ENCODE results near the gene ALG14. TPM values are rescaled to one million over a fixed set of nuclear protein-coding genes. Genes with fewer than 3 reads are reported as not detected.

Gene ALG14
- total and polyA plus RNA-seq, 2 donors (not counting 1 experiment from before 2014, with no cell fraction given) = 0.92 to 2.6 TPM

GRCh38 chr1:94979131-94979530 is 93.6 kb downstream of the ALG14 start:
- POLR2A ChIA-PET = interaction anchor here (0.6 to 0.7 kb wide), 3 partner anchors 16 to 68 kb away, joined by 3 to 7 read pairs (median 4); no protein-coding TSS in a partner anchor
- peak; percentile 85 for ATAC-seq (ENCODE audit: low read depth)
- no peaks in the 10 kb centered on the region for H3K27me3 ChIP-seq (replicated peaks in 1 of 4; ENCODE audit: control extremely low read depth in 1 of 4, control insufficient read depth in 3 of 4, insufficient read depth in 4 of 4, low read length in 3 of 4)

More at GRCh38 chr1:94979131-94979530, 93.6 kb downstream of the ALG14 start:
- TF ChIP-seq CTCF (IDR thresholded peaks at IDR 0.05) = no peak
- TF ChIP-seq EZH2 (IDR thresholded peaks at IDR 0.05; ENCODE audit: borderline replicate concordance, insufficient read depth, low read depth, low read length, poor library complexity, severe bottlenecking) = no peak
- Mint-ChIP-seq H3K27me3 (no peaks in the 10 kb centered on the region), H3K9me3 (ENCODE audit: insufficient read depth) (no peaks in the 10 kb centered on the region), H3K4me1 (peaks cover 42% of the 10 kb centered on the region), H3K27ac (peak overlapping the region; percentile 69), H3K4me3 (peak overlapping the region; percentile 46)
- no peaks in the 10 kb centered on the region for H4K20me1 ChIP-seq (ENCODE audit: control insufficient read depth, insufficient read depth, low read length, poor library complexity, severe bottlenecking)
- no peak overlapping the region for H3K4me3 ChIP-seq (ENCODE audit: control extremely low read depth in 1 of 5, extremely low read depth in 1 of 5, insufficient read depth in 1 of 5, low read depth in 2 of 5, low read length in 4 of 5)
- CTCF ChIA-PET = interaction anchor here (0.7 to 2.8 kb wide), 7 partner anchors 15 to 504 kb away, joined by 3 to 15 read pairs (median 5); no protein-coding TSS in a partner anchor
- H3K4me1 ChIP-seq (ENCODE audit: control insufficient read depth in 2 of 2, insufficient read depth in 2 of 2, low read length in 2 of 2) = peaks cover 30 to 33% of the 10 kb centered on the region in 2 donors
- no peaks in the 10 kb centered on the region for H3K79me2 ChIP-seq (ENCODE audit: control insufficient read depth, insufficient read depth, low read length)
- H2AFZ ChIP-seq (ENCODE audit: insufficient read depth, low read depth, low read length, poor library complexity, severe bottlenecking) = no peak overlapping the region
- H3K36me3 ChIP-seq (replicated peaks in 1 of 2; ENCODE audit: control extremely low read depth in 1 of 2, control insufficient read depth in 1 of 2, extremely low read depth in 1 of 2, insufficient read depth in 2 of 2, low read length in 1 of 2) = no peaks in the 10 kb centered on the region
- peak overlapping the region; percentile 35 for H3K4me2 ChIP-seq (replicated peaks; ENCODE audit: low read depth, low read length, poor library complexity, severe bottlenecking)
- peak; percentile 67 for DNase-seq
- no peak overlapping the region for H3K9ac ChIP-seq (ENCODE audit: low read length)
- intact Hi-C loops (cut with micrococcal nuclease) = loop anchor here (1.0 to 5.0 kb wide), 2 partner anchors 16 to 52 kb away; partner anchors contain the start of gene CNN3
- H3K9me3 ChIP-seq (ENCODE audit: control extremely low read depth in 1 of 3, control insufficient read depth in 2 of 3, insufficient read depth in 1 of 3, low read length in 2 of 3) = no peaks in the 10 kb centered on the region
- H3K27ac ChIP-seq (ENCODE audit: low read length in 2 of 2) = peak overlapping the region; percentile 35 to 50
- WGBS (ENCODE audit: insufficient coverage) = 24% methylated on average over 2 of the region's 5 CpGs
